HEK293 (cell line): Measurements from ENCODE around the gene TMUB1.
A peak's percentile ranks its signal among the peaks of the same experiment; 100 is the strongest.

Experiments used
- HOXA7 ChIP-seq: sonication (generic); formaldehyde crosslinking; IDR thresholded peaks from 2 replicates; pipeline ENCODE4 v1.8.1; 2022; ENCODE audit warnings: missing genetic modification reagents, borderline replicate concordance
- HOXD13 ChIP-seq: sonication (generic); formaldehyde crosslinking; IDR thresholded peaks from 2 replicates; pipeline ENCODE4 v1.8.0; 2022; ENCODE audit warnings: missing genetic modification reagents, borderline replicate concordance
- OVOL3 ChIP-seq: fragments of 450-650 bp; formaldehyde crosslinking; IDR thresholded peaks from 2 replicates; pipeline ENCODE4 v1.5.1; 2016; ENCODE audit warnings: missing biosample characterization, missing genetic modification characterization
- SALL2 ChIP-seq: fragments of 450-650 bp; formaldehyde crosslinking; IDR thresholded peaks from 2 replicates; pipeline ENCODE4 v1.5.0; 2017; ENCODE audit warnings: missing biosample characterization, mild to moderate bottlenecking, missing genetic modification characterization, borderline replicate concordance
- SP3 ChIP-seq: fragments of 450-650 bp; formaldehyde crosslinking; IDR thresholded peaks from 2 replicates; pipeline ENCODE4 v1.5.1; 2016; ENCODE audit warnings: missing biosample characterization, missing genetic modification characterization
- YY1 ChIP-seq: fragments of 450-650 bp; formaldehyde crosslinking; IDR thresholded peaks from 2 replicates; pipeline ENCODE4 v1.5.1; 2018; ENCODE audit warnings: missing biosample characterization, missing genetic modification characterization
- ZBTB48 ChIP-seq: fragments of 450-650 bp; formaldehyde crosslinking; IDR thresholded peaks from 2 replicates; pipeline ENCODE4 v1.5.1; 2016; ENCODE audit warnings: missing biosample characterization, missing genetic modification characterization
- ZBTB49 ChIP-seq: fragments of 450-650 bp; formaldehyde crosslinking; IDR thresholded peaks from 2 replicates; pipeline ENCODE4 v1.5.1; 2016; ENCODE audit warnings: missing biosample characterization, missing genetic modification characterization, low read depth
- ZBTB8A ChIP-seq: fragments of 450-650 bp; formaldehyde crosslinking; IDR thresholded peaks from 2 replicates; pipeline ENCODE4 v1.5.1; 2016; ENCODE audit warnings: missing biosample characterization, missing genetic modification characterization
- ZFP41 ChIP-seq: fragments of 450-650 bp; formaldehyde crosslinking; IDR thresholded peaks from 2 replicates; pipeline ENCODE4 v1.5.1; 2016; ENCODE audit warnings: missing biosample characterization, missing genetic modification characterization, borderline replicate concordance
- ZIC2 ChIP-seq: fragments of 450-650 bp; formaldehyde crosslinking; IDR thresholded peaks from 2 replicates; pipeline ENCODE4 v1.5.1; 2016; ENCODE audit warnings: missing biosample characterization, missing genetic modification characterization
- ZNF112 ChIP-seq: fragments of 450-650 bp; formaldehyde crosslinking; IDR thresholded peaks from 2 replicates; pipeline ENCODE4 v1.5.0; 2017; ENCODE audit warnings: missing biosample characterization, missing genetic modification characterization
- ZNF114 ChIP-seq: fragments of 450-650 bp; formaldehyde crosslinking; IDR thresholded peaks from 2 replicates; pipeline ENCODE4 v1.5.0; 2017; ENCODE audit warnings: missing biosample characterization, missing genetic modification characterization
- ZNF155 ChIP-seq: fragments of 450-650 bp; formaldehyde crosslinking; IDR thresholded peaks from 2 replicates; pipeline ENCODE4 v1.5.1; 2016; ENCODE audit warnings: missing biosample characterization, missing genetic modification characterization
- ZNF221 ChIP-seq: fragments of 450-650 bp; formaldehyde crosslinking; IDR thresholded peaks from 2 replicates; pipeline ENCODE4 v1.5.1; 2017; ENCODE audit warnings: missing biosample characterization, missing genetic modification characterization, borderline replicate concordance
- ZNF266 ChIP-seq: fragments of 450-650 bp; formaldehyde crosslinking; IDR thresholded peaks from 2 replicates; pipeline ENCODE4 v1.5.1; 2016; ENCODE audit warnings: missing biosample characterization, missing genetic modification characterization, low read depth
- ZNF292 ChIP-seq: fragments of 450-650 bp; formaldehyde crosslinking; IDR thresholded peaks from 2 replicates; pipeline ENCODE4 v1.5.1; 2016; ENCODE audit warnings: low read depth, missing biosample characterization, missing genetic modification characterization, borderline replicate concordance
- ZNF302 ChIP-seq: fragments of 450-650 bp; formaldehyde crosslinking; IDR thresholded peaks from 2 replicates; pipeline ENCODE4 v1.5.1; 2016; ENCODE audit warnings: missing biosample characterization, missing genetic modification characterization, low read depth
- ZNF391 ChIP-seq: fragments of 450-650 bp; formaldehyde crosslinking; IDR thresholded peaks from 2 replicates; pipeline ENCODE4 v1.5.1; 2016; ENCODE audit warnings: low read depth, missing biosample characterization, missing genetic modification characterization, borderline replicate concordance
- ZNF416 ChIP-seq: fragments of 450-650 bp; formaldehyde crosslinking; IDR thresholded peaks from 2 replicates; pipeline ENCODE4 v1.5.1; 2016; ENCODE audit warnings: missing biosample characterization, missing genetic modification characterization
- ZNF423 ChIP-seq: fragments of 450-650 bp; formaldehyde crosslinking; IDR thresholded peaks from 2 replicates; pipeline ENCODE4 v1.5.1; 2016; ENCODE audit warnings: missing biosample characterization, missing genetic modification characterization
- ZNF48 ChIP-seq: fragments of 450-650 bp; formaldehyde crosslinking; IDR thresholded peaks from 2 replicates; pipeline ENCODE4 v1.5.1; 2016; ENCODE audit warnings: missing biosample characterization, missing genetic modification characterization
- ZNF488 ChIP-seq: fragments of 450-650 bp; formaldehyde crosslinking; IDR thresholded peaks from 2 replicates; pipeline ENCODE4 v1.5.1; 2016; ENCODE audit warnings: missing biosample characterization, missing genetic modification characterization
- ZNF530 ChIP-seq: fragments of 450-650 bp; formaldehyde crosslinking; IDR thresholded peaks from 2 replicates; pipeline ENCODE4 v1.5.1; 2016; ENCODE audit warnings: low read depth, missing biosample characterization, missing genetic modification characterization
- ZNF629 ChIP-seq: fragments of 450-650 bp; formaldehyde crosslinking; IDR thresholded peaks from 2 replicates; pipeline ENCODE4 v1.5.1; 2017; ENCODE audit warnings: missing biosample characterization, missing genetic modification characterization
- ZNF792 ChIP-seq: fragments of 450-650 bp; formaldehyde crosslinking; IDR thresholded peaks from 2 replicates; pipeline ENCODE4 v1.5.1; 2016; ENCODE audit warnings: missing biosample characterization, missing genetic modification characterization
- ZNF830 ChIP-seq: fragments of 450-650 bp; IDR thresholded peaks from 2 replicates; pipeline ENCODE4 v1.5.0; 2018; ENCODE audit warnings: missing biosample characterization, missing genetic modification characterization, low read depth, mild to moderate bottlenecking, moderate library complexity
- ZSCAN30 ChIP-seq: fragments of 450-650 bp; IDR thresholded peaks from 2 replicates; pipeline ENCODE4 v1.5.1; 2018; ENCODE audit warnings: missing biosample characterization, mild to moderate bottlenecking, missing genetic modification characterization, moderate library complexity
- TF ChIP-seq, protein P1 (sequence below): fragments of 450-650 bp; formaldehyde crosslinking; IDR thresholded peaks from 2 replicates; pipeline ENCODE4 v1.5.1; 2017; ENCODE audit warnings: missing biosample characterization, mild to moderate bottlenecking, missing genetic modification characterization, moderate library complexity
- TF ChIP-seq, protein P2 (sequence below): fragments of 450-650 bp; formaldehyde crosslinking; IDR thresholded peaks from 2 replicates; pipeline ENCODE4 v1.5.1; 2016; ENCODE audit warnings: missing biosample characterization, missing genetic modification characterization
- TF ChIP-seq, protein P3 (sequence below): fragments of 450-650 bp; formaldehyde crosslinking; IDR thresholded peaks from 2 replicates; pipeline ENCODE4 v1.5.1; 2016; ENCODE audit warnings: missing biosample characterization, missing genetic modification characterization, borderline replicate concordance

The TMUB1 gene

GRCh38 chr7:151083071-151083823, at the start of gene TMUB1 (continued):
- TF ChIP-seq OVOL3 (tag by site-specific recombination) (no peak), HOXA7 (CRISPR knock-in tag) (no peak), ZNF530 (tag by site-specific recombination) (no peak), ZNF629 (tag by site-specific recombination) (peak; percentile 90), ZNF830 (tag by site-specific recombination) (no peak), ZNF391 (tag by site-specific recombination) (no peak), ZNF416 (no peak), ZNF792 (no peak), YY1 (tag by site-specific recombination) (0 out of 2 replicates have a peak, but pooled peaks have one; percentile 30), SP3 (tag by site-specific recombination) (peak; percentile 95), ZNF48 (no peak), ZNF114 (tag by site-specific recombination) (no peak), ZFP41 (tag by site-specific recombination) (no peak), ZNF423 (tag by site-specific recombination) (no peak), ZNF488 (tag by site-specific recombination) (no peak), ZBTB49 (tag by site-specific recombination) (no peak), ZNF155 (tag by site-specific recombination) (no peak), ZNF292 (tag by site-specific recombination) (no peak), ZBTB48 (tag by site-specific recombination) (0 out of 2 replicates have a peak, but pooled peaks have one; percentile 85), ZIC2 (tag by site-specific recombination) (no peak), ZNF221 (tag by site-specific recombination) (no peak), SALL2 (tag by site-specific recombination) (no peak), ZNF302 (tag by site-specific recombination) (no peak), ZNF112 (tag by site-specific recombination) (no peak), HOXD13 (CRISPR knock-in tag) (no peak), ZSCAN30 (tag by site-specific recombination) (0 out of 2 replicates have a peak, but pooled peaks have one; percentile 45), ZBTB8A (tag by site-specific recombination) (peak; percentile 77), ZNF266 (no peak)
- TF ChIP-seq, protein P1, sequence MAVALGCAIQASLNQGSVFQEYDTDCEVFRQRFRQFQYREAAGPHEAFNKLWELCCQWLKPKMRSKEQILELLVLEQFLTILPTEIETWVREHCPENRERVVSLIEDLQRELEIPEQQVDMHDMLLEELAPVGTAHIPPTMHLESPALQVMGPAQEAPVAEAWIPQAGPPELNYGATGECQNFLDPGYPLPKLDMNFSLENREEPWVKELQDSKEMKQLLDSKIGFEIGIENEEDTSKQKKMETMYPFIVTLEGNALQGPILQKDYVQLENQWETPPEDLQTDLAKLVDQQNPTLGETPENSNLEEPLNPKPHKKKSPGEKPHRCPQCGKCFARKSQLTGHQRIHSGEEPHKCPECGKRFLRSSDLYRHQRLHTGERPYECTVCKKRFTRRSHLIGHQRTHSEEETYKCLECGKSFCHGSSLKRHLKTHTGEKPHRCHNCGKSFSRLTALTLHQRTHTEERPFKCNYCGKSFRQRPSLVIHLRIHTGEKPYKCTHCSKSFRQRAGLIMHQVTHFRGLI (tag by site-specific recombination), result no peak
- TF ChIP-seq, protein P2, sequence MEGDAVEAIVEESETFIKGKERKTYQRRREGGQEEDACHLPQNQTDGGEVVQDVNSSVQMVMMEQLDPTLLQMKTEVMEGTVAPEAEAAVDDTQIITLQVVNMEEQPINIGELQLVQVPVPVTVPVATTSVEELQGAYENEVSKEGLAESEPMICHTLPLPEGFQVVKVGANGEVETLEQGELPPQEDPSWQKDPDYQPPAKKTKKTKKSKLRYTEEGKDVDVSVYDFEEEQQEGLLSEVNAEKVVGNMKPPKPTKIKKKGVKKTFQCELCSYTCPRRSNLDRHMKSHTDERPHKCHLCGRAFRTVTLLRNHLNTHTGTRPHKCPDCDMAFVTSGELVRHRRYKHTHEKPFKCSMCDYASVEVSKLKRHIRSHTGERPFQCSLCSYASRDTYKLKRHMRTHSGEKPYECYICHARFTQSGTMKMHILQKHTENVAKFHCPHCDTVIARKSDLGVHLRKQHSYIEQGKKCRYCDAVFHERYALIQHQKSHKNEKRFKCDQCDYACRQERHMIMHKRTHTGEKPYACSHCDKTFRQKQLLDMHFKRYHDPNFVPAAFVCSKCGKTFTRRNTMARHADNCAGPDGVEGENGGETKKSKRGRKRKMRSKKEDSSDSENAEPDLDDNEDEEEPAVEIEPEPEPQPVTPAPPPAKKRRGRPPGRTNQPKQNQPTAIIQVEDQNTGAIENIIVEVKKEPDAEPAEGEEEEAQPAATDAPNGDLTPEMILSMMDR (tag by site-specific recombination), result 0 out of 2 replicates have a peak, but pooled peaks have one; percentile 30
- TF ChIP-seq, protein P3, sequence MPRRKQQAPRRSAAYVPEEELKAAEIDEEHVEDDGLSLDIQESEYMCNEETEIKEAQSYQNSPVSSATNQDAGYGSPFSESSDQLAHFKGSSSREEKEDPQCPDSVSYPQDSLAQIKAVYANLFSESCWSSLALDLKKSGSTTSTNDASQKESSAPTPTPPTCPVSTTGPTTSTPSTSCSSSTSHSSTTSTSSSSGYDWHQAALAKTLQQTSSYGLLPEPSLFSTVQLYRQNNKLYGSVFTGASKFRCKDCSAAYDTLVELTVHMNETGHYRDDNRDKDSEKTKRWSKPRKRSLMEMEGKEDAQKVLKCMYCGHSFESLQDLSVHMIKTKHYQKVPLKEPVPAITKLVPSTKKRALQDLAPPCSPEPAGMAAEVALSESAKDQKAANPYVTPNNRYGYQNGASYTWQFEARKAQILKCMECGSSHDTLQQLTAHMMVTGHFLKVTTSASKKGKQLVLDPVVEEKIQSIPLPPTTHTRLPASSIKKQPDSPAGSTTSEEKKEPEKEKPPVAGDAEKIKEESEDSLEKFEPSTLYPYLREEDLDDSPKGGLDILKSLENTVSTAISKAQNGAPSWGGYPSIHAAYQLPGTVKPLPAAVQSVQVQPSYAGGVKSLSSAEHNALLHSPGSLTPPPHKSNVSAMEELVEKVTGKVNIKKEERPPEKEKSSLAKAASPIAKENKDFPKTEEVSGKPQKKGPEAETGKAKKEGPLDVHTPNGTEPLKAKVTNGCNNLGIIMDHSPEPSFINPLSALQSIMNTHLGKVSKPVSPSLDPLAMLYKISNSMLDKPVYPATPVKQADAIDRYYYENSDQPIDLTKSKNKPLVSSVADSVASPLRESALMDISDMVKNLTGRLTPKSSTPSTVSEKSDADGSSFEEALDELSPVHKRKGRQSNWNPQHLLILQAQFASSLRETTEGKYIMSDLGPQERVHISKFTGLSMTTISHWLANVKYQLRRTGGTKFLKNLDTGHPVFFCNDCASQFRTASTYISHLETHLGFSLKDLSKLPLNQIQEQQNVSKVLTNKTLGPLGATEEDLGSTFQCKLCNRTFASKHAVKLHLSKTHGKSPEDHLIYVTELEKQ (tag by site-specific recombination), result no peak
